Activated CD4-positive, alpha-beta memory T cell treated with anti-CD3 and anti-CD28 coated beads, Interleukin-2, amount 10 ng/mL, durations not matched to agents 7 days and 5 days (primary cell): ENCODE data around the gene MEG3. TPM values are rescaled to one million over a fixed set of nuclear protein-coding genes. Genes with fewer than 3 reads are reported as not detected.

Source experiments
- CTCF ChIA-PET: fragments of 350-600 bp; sonication (Branson Sonifier 250); formaldehyde crosslinking; loops from one replicate; lab custom pipeline; 2021; ENCODE audit warnings: antibody characterized with exemption, inconsistent platforms; lab: Charles Lee
- POLR2A ChIA-PET: fragments of 350-600 bp; sonication (Branson Sonifier 250); formaldehyde crosslinking; loops from one replicate; lab custom pipeline; 2021; ENCODE audit warnings: antibody characterized with exemption; lab: Charles Lee
- DNase-seq: peaks from one replicate; pipeline ENCODE4 v3.0.0-alpha.2; 2020
- H3K27ac Mint-ChIP-seq: one replicate; pipeline ENCODE4 v1.8.0; 2021; ENCODE audit warnings: mild to moderate bottlenecking, mixed read lengths
- H3K27me3 Mint-ChIP-seq: one replicate; pipeline ENCODE4 v1.8.0; 2021; ENCODE audit warnings: mixed read lengths
- H3K36me3 Mint-ChIP-seq: one replicate; pipeline ENCODE4 v1.8.0; 2021; ENCODE audit warnings: low read depth, mixed read lengths
- H3K4me1 Mint-ChIP-seq: one replicate; pipeline ENCODE4 v1.8.0; 2021; ENCODE audit warnings: mixed read lengths
- H3K4me3 Mint-ChIP-seq: one replicate; pipeline ENCODE4 v1.8.0; 2021; ENCODE audit warnings: mild to moderate bottlenecking, mixed read lengths
- H3K9me3 Mint-ChIP-seq: one replicate; pipeline ENCODE4 v1.8.0; 2021; ENCODE audit warnings: mixed read lengths
- total RNA-seq, 2 experiments: library from RNA; stranded (reverse); gene quantifications; one replicate each; pipeline ENCODE4 v1.2.3, GENCODE V29; 2021

MEG3 gene
- total RNA-seq, 2 experiments from 2014 or later = not detected

DNA sequence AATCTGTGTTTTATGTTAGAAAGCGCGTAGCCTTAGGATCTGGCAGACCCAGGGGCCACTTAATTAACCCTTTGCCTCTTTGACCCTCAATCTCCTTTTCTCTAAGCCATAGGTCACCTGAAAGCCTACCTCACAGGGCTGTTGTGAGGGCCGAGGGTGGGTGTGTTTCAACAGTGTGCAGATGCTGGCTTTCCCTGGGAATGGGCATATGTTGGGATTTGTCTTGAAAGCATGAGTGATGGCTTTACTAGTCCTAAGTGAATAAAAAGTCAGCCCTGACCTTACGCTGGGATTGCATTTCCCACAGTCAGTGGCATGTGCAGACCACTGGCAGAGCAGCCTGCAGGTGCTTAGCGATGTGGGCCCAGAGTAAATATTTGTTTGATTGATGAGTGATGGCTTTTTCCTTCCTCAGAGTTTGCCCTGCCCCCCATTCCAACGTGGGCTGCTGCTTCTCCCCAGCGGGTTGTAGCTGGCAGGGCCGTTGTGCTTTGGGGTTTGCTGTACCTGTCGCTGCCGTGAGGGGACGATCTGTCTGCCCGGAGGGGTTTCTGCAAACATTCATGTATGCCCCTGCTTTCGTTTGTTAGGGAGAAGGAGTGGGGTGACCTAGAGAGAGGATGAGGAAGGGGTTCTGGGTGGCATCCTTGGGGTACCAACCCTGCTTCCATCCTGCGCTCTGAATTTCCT lies 31.5 kb downstream of the MEG3 start:
- H3K27ac Mint-ChIP-seq = no peak overlapping the region
- H3K36me3 Mint-ChIP-seq = no peaks in the 10 kb centered on the region
- H3K4me1 Mint-ChIP-seq = no peaks in the 10 kb centered on the region
- H3K9me3 Mint-ChIP-seq = no peaks in the 10 kb centered on the region
- DNase-seq = no peak
- ChIA-PET CTCF (interaction anchor here (0.7 kb wide), 1 partner anchor 36 kb away, joined by 4 read pairs; no protein-coding TSS in a partner anchor), POLR2A (no interaction called here)
- no peaks in the 10 kb centered on the region for H3K27me3 Mint-ChIP-seq
- no peak overlapping the region for H3K4me3 Mint-ChIP-seq

DNA sequence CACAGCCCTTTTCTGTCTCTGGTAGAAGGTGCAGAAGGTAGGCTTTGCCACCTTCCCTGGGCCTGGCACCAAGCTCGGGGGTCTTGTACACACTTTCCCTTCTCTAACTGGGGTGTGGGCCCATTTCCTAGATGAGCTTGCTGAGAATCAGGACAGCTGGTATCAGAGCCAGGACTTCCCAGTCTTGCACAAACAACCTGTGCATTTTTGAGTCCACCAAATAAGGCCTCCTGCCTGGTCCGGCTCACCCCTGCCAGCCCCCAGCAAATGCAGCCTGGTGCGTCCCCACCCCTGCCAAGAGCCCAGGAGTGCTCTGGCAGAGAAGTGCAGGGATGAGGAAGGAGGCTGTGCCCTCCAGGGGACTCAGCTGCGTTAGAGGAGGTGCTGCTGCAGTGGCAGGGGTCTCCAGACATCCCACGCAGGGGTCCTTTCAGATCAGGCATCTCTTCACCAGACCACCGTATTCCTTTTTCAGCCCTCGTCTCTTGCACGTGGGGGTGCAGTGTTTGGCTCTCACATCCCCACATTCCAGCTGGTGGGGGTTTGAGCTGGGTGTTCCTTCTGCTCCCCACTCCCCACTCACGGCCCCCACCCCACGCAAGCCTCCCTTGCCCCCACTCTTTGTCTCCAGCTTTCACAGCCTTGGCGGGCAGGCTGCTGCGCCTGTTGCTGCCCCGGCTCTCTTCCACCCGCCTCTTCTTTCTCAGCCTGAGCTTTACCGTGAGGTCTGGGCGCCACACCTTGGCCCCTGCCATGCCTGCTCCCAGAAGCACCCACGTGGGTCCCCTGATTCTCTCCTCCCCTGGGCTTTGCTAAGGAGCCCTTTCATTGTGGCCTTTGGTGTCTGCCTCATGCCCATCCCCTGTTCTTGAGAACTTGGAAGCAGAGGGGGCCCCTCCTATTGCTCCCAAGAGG lies 32.3 kb downstream of the MEG3 start:
- no peaks in the 10 kb centered on the region for H3K36me3 Mint-ChIP-seq
- ChIA-PET POLR2A (no interaction called here), CTCF (no interaction called here)
- DNase-seq = no peak
- no peaks in the 10 kb centered on the region for H3K4me1 Mint-ChIP-seq
- H3K9me3 Mint-ChIP-seq = no peaks in the 10 kb centered on the region
- H3K4me3 Mint-ChIP-seq = no peak overlapping the region
- no peak overlapping the region for H3K27ac Mint-ChIP-seq
- H3K27me3 Mint-ChIP-seq = no peaks in the 10 kb centered on the region

DNA sequence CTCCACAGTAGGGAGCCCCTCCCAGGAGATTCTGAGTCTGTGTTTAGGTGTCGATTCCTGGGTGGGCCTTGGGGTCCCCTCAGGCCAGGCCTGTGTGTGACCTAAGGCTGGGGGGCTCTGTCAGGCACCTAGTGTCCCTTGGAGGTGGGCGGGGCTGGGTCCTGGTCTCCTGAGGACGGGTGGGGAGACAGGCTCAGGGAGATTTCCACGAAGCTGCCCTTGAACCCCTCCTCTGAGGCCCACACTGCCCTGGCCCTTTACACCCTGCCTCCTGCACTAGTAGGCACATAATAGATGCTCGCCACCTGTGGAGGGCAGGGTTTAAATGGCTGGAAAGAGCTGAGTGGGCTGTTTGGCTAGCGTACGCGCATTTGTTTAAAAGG lies 32.9 kb downstream of the MEG3 start:
- Mint-ChIP-seq H3K9me3 (no peaks in the 10 kb centered on the region), H3K27me3 (no peaks in the 10 kb centered on the region), H3K27ac (no peak overlapping the region), H3K36me3 (no peaks in the 10 kb centered on the region), H3K4me1 (no peaks in the 10 kb centered on the region), H3K4me3 (no peak overlapping the region)
- POLR2A ChIA-PET = no interaction called here
- no peak for DNase-seq
- CTCF ChIA-PET = no interaction called here

DNA sequence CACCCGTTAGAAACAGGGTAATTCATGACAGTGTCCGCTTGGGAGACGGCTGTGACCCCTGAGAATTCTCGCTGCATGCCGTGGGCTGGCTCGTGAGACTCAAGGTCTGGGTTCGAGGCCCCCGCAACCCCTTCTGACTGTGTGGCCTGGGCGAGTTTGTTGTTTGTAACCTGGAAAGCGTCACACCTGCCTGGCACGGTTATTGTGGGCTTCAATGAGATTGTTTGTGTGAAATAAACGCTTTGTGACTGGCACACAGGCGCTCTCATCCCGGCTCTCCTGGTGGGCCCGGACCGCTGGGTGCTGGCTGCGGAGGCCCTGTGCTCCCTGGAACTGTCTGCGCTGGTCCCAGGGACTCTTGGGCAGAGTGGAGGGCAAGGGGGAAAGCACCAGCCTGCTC lies 33.9 kb downstream of the MEG3 start:
- H3K4me1 Mint-ChIP-seq = no peaks in the 10 kb centered on the region
- H3K27ac Mint-ChIP-seq = no peak overlapping the region
- POLR2A ChIA-PET = no interaction called here
- H3K4me3 Mint-ChIP-seq = no peak overlapping the region
- H3K27me3 Mint-ChIP-seq = no peaks in the 10 kb centered on the region
- H3K36me3 Mint-ChIP-seq = no peaks in the 10 kb centered on the region
- CTCF ChIA-PET = no interaction called here
- DNase-seq = no peak
- no peaks in the 10 kb centered on the region for H3K9me3 Mint-ChIP-seq

DNA sequence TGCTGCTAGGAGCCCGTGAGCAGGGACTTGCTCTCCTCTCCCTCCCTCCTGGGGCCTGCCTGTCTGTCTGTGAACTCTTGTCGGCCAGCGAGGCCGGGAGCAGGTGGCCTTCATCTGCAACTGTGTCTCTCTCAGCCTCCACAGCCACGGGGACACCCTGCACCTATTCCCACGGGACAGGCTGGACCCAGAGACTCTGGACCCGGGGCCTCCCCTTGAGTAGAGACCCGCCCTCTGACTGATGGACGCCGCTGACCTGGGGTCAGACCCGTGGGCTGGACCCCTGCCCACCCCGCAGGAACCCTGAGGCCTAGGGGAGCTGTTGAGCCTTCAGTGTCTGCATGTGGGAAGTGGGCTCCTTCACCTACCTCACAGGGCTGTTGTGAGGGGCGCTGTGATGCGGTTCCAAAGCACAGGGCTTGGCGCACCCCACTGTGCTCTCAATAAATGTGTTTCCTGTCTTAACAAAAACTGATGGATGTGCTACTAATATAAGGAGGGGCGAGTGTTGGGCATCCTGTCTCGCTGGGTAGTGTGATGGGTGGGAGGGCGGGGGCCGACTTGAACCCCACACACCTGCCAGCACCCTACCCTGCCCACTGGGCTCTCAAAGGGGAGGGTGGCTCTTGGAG lies 34.8 kb downstream of the MEG3 start:
- DNase-seq = no peak
- H3K27ac Mint-ChIP-seq = no peak overlapping the region
- CTCF ChIA-PET = no interaction called here
- H3K36me3 Mint-ChIP-seq = no peaks in the 10 kb centered on the region
- no peak overlapping the region for H3K4me3 Mint-ChIP-seq
- H3K27me3 Mint-ChIP-seq = no peaks in the 10 kb centered on the region
- H3K9me3 Mint-ChIP-seq = no peaks in the 10 kb centered on the region
- POLR2A ChIA-PET = no interaction called here
- no peaks in the 10 kb centered on the region for H3K4me1 Mint-ChIP-seq

DNA sequence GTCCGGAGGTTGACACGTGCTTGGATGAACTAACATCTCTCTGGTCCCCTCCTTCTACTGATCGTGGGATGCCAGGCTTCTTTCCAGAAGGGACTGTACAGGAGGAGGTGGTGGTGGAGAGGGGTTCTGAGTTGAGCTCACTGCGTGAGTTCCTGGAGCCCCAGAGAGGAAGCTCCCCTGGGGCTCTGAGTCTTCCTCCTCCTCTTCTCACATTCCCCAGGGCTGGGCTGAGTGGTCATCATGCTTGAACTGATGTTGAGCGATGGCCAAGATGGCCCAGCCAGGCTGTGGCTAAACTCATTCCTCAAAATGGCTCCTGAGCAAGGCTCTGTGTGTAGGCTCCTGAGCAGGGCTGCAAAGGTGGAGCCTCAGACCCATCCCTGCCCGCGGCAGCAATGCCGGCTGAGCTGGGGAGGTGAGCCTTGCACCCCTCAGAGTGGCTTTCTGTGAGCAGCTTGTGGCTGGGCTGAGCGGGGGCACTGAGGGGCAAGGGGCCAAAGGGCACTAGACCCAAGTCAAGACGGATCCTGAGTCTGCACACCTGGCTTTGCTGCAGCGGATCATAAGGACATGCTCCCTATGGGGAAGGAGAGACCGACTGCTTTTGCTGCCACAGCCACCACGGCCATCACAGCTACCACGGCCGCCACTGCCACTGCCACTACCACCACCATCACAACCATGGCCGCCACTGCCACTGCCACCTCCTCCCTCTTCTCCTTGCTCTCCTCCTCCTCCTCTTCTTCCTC lies 35.4 kb downstream of the MEG3 start:
- no peaks in the 10 kb centered on the region for H3K27me3 Mint-ChIP-seq
- POLR2A ChIA-PET = no interaction called here
- no peaks in the 10 kb centered on the region for H3K4me1 Mint-ChIP-seq
- DNase-seq = no peak
- no peaks in the 10 kb centered on the region for H3K9me3 Mint-ChIP-seq
- no peaks in the 10 kb centered on the region for H3K36me3 Mint-ChIP-seq
- CTCF ChIA-PET = no interaction called here
- H3K4me3 Mint-ChIP-seq = no peak overlapping the region
- no peak overlapping the region for H3K27ac Mint-ChIP-seq

DNA sequence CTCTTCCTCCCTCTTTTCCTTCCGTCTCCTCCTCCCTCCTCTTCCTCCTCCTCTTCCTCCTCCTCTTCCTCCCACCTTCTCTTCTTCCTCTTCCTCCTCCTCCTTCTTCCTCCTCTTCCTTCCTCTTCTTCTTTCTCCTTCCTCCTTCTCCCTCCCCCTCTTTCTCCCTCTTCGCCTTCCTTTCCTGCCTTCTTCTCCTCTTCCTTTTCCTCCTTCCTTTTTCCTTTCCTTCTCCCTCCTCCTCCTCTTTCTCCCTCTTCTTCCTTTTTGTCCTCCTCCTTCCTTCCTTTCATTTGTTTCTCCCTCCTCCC lies 36.0 kb downstream of the MEG3 start:
- DNase-seq = no peak
- Mint-ChIP-seq H3K4me3 (no peak overlapping the region), H3K27me3 (no peaks in the 10 kb centered on the region), H3K4me1 (no peaks in the 10 kb centered on the region), H3K36me3 (no peaks in the 10 kb centered on the region), H3K9me3 (no peaks in the 10 kb centered on the region), H3K27ac (no peak overlapping the region)
- POLR2A ChIA-PET = no interaction called here
- CTCF ChIA-PET = no interaction called here

DNA sequence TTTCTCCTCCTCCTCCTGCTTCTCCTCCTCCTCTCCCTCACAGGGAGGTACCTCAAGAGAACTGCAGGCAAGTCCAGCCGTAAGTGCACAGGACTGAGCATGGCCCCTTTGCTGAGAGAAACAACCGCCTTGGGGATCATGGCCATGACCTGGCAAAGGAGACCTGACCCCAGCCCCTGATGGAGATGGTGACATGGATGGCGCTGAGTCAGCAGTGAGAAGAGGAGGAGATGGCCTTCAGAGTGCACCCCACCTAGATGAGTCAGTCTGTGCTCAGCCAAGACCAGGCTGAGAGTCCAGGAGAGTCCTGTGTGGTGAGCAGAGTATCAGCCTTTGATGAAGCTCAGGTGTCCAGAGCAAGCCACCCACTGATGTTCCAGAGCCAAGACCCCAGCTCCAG lies 36.4 kb downstream of the MEG3 start:
- no peaks in the 10 kb centered on the region for H3K9me3 Mint-ChIP-seq
- no peaks in the 10 kb centered on the region for H3K27me3 Mint-ChIP-seq
- POLR2A ChIA-PET = no interaction called here
- H3K4me1 Mint-ChIP-seq = no peaks in the 10 kb centered on the region
- H3K27ac Mint-ChIP-seq = no peak overlapping the region
- no peak overlapping the region for H3K4me3 Mint-ChIP-seq
- no peaks in the 10 kb centered on the region for H3K36me3 Mint-ChIP-seq
- DNase-seq = no peak
- CTCF ChIA-PET = interaction anchor here (0.5 kb wide), 1 partner anchor 170 kb away, joined by 4 read pairs; no protein-coding TSS in a partner anchor

DNA sequence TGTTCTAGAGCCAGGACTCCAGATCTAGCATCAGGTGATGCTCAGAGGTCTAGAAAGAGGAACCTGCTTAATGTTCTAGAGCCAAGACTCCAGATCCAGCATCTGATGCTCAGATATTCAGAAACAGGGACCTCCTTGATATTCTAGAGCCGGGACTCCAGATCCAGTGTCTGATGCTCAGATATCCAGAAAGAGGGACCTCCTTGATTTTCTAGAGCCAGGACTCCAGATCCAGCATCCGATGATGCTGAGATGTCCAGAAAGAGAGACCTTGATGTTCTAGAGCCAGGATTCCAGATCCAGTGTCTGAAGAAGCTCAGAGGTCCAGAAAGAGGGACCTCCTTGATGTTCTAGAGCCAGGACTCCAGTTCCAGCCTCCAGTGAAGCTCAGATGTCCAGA lies 36.9 kb downstream of the MEG3 start:
- POLR2A ChIA-PET = no interaction called here
- Mint-ChIP-seq H3K27ac (no peak overlapping the region), H3K27me3 (no peaks in the 10 kb centered on the region), H3K36me3 (no peaks in the 10 kb centered on the region), H3K4me1 (no peaks in the 10 kb centered on the region), H3K9me3 (no peaks in the 10 kb centered on the region), H3K4me3 (no peak overlapping the region)
- no peak for DNase-seq
- CTCF ChIA-PET = interaction anchor here (0.5 kb wide), 1 partner anchor 169 kb away, joined by 4 read pairs; no protein-coding TSS in a partner anchor

DNA sequence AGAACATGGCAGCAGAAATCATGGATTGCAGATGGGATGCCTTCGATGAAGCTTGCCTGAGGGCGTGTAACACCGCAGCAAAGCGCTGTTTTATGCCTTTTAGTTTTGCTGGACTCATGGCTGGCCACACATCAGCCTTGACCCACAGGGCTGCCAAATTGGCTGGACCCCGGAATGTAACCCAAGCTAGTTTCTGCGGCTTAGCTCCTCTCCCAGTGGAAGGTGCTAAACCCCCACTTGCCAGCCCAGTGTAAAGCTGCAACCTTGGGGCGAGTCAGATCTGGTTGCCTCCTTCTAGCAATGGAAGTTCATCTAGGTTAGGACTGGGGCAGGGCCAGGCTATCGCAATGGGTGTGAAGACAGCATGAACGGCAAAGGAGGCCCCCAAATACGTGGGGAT lies 38.3 kb downstream of the MEG3 start:
- Mint-ChIP-seq H3K4me1 (no peaks in the 10 kb centered on the region), H3K9me3 (no peaks in the 10 kb centered on the region), H3K27ac (no peak overlapping the region), H3K36me3 (no peaks in the 10 kb centered on the region), H3K27me3 (no peaks in the 10 kb centered on the region), H3K4me3 (no peak overlapping the region)
- ChIA-PET POLR2A (no interaction called here), CTCF (interaction anchor here (0.6 kb wide), 1 partner anchor 63 kb away, joined by 3 read pairs; no protein-coding TSS in a partner anchor)
- no peak for DNase-seq

DNA sequence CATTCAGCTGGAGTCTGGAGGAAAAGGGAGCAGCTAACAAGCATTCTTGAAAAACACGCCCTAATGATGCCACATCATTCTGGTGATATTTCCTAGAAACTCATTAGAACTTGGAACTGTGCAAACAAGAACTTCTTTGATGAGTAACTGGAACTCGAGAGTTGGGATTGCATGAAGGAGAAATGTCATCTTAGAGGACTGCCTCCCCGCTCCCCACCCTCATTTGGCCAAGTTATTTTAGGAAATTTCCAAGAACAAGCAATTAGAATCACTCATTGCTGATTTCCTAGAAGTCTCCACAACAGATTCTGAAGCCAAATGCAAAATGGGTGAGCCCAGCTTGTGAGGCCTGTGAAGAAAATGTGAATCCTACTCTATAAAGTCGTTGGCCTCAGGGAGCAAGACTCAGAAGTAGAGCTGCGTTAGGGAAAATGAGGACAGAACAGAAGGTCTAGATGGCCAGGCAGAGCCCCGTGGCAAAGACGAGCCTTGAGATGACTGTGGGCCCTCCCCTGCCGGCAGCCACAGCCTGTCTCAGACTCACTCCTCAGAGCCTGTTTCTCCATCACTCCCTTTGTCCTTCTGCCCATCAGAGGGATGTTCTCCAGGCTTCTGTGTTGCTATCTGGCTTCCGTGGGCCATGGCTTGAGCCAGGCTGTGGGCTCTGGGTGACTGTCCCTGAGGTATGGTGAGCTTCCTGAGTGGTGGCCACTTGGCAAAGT lies 39.2 kb downstream of the MEG3 start:
- Mint-ChIP-seq H3K27me3 (no peaks in the 10 kb centered on the region), H3K4me1 (no peaks in the 10 kb centered on the region), H3K27ac (no peak overlapping the region), H3K4me3 (no peak overlapping the region), H3K9me3 (no peaks in the 10 kb centered on the region), H3K36me3 (no peaks in the 10 kb centered on the region)
- no peak for DNase-seq
- POLR2A ChIA-PET = no interaction called here
- CTCF ChIA-PET = interaction anchor here (0.6 kb wide), 1 partner anchor 62 kb away, joined by 3 read pairs; no protein-coding TSS in a partner anchor
